GM18909 (cell line): Measurements from ENCODE around the gene USP44.
"Not testable (repeated sequence)": the region's sequence is repeated elsewhere in the genome, so short reads cannot be mapped to it uniquely, and the experiment has no call there.

Experiments
- ATAC-seq: cut with Tn5 transposase; IDR thresholded peaks from one replicate; pipeline ENCODE4 v1.9.1; 2021; ENCODE audit warnings: mild to moderate bottlenecking; ENCODE audit not compliant: unreplicated experiment, poor library complexity

USP44 gene

GRCh38 chr12:95551305-95551704 is at the start of gene USP44:
USP44 (minus strand) TSS chr12:95551476; CDS start chr12:95534256, 17,220 bp downstream.
- ATAC-seq, result no peak

GRCh38 chr12:95600567-95600966 is 49.3 kb upstream of the USP44 start:
- no peak for ATAC-seq

- ATAC-seq, result no peak
Observed at GRCh38 chr12:95599880-95600279, 48.6 kb upstream of the USP44 start.

- ATAC-seq, result no peak
Observed at GRCh38 chr12:95594136-95594535, 42.9 kb upstream of the USP44 start.

GRCh38 chr12:95593266-95593871 is 42.1 kb upstream of the USP44 start:
- ATAC-seq, result no peak

GRCh38 chr12:95591731-95592130 is 40.5 kb upstream of the USP44 start:
- no peak for ATAC-seq

GRCh38 chr12:95590775-95591174 is 39.5 kb upstream of the USP44 start:
- no peak for ATAC-seq

GRCh38 chr12:95583933-95584332 is 32.7 kb upstream of the USP44 start:
- no peak for ATAC-seq

- no peak for ATAC-seq
Observed at GRCh38 chr12:95582230-95583058, 31.2 kb upstream of the USP44 start.

GRCh38 chr12:95577820-95578219 is 26.5 kb upstream of the USP44 start:
- ATAC-seq, result no peak

- ATAC-seq, result no peak
Observed at GRCh38 chr12:95574799-95575452, 23.6 kb upstream of the USP44 start.

- ATAC-seq, result no peak
Observed at GRCh38 chr12:95573951-95574576, 22.8 kb upstream of the USP44 start.

- ATAC-seq, result no peak
Observed at GRCh38 chr12:95571369-95571768, 20.1 kb upstream of the USP44 start.

GRCh38 chr12:95568045-95568444 is 16.8 kb upstream of the USP44 start:
- ATAC-seq, result not testable (repeated sequence)

GRCh38 chr12:95557625-95558024 is 6.3 kb upstream of the USP44 start:
- ATAC-seq, result no peak

GRCh38 chr12:95554532-95555071 is 3.3 kb upstream of the USP44 start:
- no peak for ATAC-seq

- ATAC-seq, result no peak
Observed at GRCh38 chr12:95553197-95553943, 2.1 kb upstream of the USP44 start.

GRCh38 chr12:95551913-95552516 is 739 bp upstream of the USP44 start:
- no peak for ATAC-seq

- no peak for ATAC-seq
Observed at GRCh38 chr12:95549392-95550084, 1.7 kb downstream of the USP44 start.
